Muscle of leg (tissue), 11 donors: Measurements from ENCODE around the gene ADGRL1. TPM values are rescaled to one million over a fixed set of nuclear protein-coding genes. Genes with fewer than 3 reads are reported as not detected.
A peak's percentile ranks its signal among the peaks of the same experiment; 100 is the strongest.

ENCODE experiments used
- DNase-seq: peaks from one replicate; pipeline ENCODE4 v3.0.0; 2013
- H3K27ac ChIP-seq: one replicate; pipeline ENCODE4 v1.5.1; 2013; ENCODE audit warnings: mild to moderate bottlenecking, low read length, control low read depth
- H3K27me3 ChIP-seq: one replicate; pipeline ENCODE4 v1.6.1; 2013; ENCODE audit warnings: low read length; ENCODE audit not compliant: control insufficient read depth, insufficient read depth
- H3K36me3 ChIP-seq: one replicate; pipeline ENCODE4 v1.6.1; 2013; ENCODE audit warnings: low read length; ENCODE audit not compliant: control insufficient read depth, insufficient read depth
- H3K4me1 ChIP-seq: one replicate; pipeline ENCODE4 v1.6.1; 2013; ENCODE audit warnings: low read length; ENCODE audit not compliant: control insufficient read depth, insufficient read depth
- H3K4me3 ChIP-seq: one replicate; pipeline ENCODE4 v1.5.1; 2013; ENCODE audit warnings: low read length, control low read depth
- H3K9me3 ChIP-seq: replicated peaks from 2 replicates; pipeline ENCODE4 v1.6.1; 2013; ENCODE audit warnings: low read depth, low read length; ENCODE audit not compliant: control insufficient read depth
- WGBS: methylation state at CpG from one replicate; pipeline ENCODE4 v1.1.5; 2013; ENCODE audit warnings: missing lambda C conversion rate; ENCODE audit not compliant: insufficient coverage; 5-methylcytosine and 5-hydroxymethylcytosine counted together
- polyA plus RNA-seq, 8 donors: library from polyadenylated mRNA; unstranded; fragments of 120-200 nt; gene quantifications; one replicate each; pipeline versions ENCODE4 v1.2.1 to v1.2.3, GENCODE V29; 2013; ENCODE audit warnings: inconsistent platforms in 1 of 8, low replicate concordance in 1 of 8; ENCODE audit not compliant: insufficient read length in 8 of 8, insufficient read depth in 1 of 8
- total RNA-seq: library from RNA; stranded (reverse); fragments of 120-200 nt; gene quantifications from one replicate; pipeline ENCODE4 v1.2.4, GENCODE V29; 2013

ADGRL1 gene
- total and polyA plus RNA-seq, 9 donors: 7.8 to 28.0 (median 20.9) TPM

DNA sequence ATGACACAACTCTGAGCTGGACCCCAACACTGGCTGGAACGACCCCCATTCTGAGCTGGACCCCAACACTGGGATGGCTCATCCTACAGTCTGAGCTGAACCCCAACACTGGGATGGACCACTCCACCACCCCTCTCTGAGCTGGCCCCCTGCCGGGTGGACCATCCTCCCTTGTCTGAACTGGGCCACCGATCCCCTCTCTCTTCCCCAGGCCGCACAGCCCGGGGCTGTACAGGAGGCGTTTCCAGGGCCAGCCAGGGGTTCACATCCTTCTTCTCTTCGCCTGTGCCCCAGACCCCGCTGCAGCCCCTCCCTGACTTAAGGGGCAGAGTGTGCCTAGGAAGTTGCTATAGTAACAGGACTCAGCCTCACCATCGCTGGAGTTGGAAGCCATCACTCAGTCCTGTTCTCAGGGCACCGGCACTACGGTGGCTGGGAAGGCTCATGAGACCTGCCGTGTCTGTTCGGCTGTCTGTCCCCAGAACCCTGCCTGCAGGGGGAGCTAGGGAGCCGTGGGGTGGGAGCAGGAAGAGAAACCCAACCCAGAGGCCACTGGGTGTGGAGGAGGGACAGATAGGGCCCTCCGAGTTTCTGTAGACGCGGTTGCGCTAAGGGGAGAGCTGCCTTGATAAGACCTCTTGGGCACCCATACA lies 92.1 kb downstream of the ADGRL1 start:
- H3K4me3 ChIP-seq: no peak overlapping the region

DNA sequence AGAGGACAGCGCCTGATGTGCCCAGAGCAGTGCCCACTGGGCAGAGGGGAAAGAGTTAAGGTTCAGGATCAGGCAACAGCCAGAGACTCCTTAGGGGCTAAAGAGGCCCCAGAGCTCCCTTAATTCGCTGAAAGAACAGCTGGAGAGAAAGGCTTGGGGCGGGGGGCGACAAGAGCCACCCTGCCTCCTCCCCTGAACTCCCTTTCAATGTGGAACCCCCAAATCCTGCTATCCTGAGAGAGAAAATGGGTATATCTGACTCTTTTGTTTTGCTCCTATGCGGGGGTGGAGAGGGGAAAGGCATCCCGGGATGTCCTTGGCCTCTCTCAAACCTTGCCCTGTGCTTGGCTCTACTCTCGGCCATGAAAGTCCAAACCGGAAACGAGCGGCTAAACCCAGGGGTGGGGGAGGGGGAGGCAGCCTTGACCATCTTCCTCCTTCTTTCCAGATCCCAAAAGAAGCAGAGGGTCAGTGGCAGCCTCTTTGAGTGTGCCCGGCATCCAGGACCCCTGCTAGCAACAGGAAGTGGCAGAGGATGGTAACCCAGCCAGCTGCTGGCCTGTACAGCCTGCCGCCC lies 93.1 kb downstream of the ADGRL1 start:
- DNase-seq: peak; percentile 67
- H3K4me1 ChIP-seq: peaks cover 65% of the 10 kb centered on the region
- H3K4me3 ChIP-seq: peak overlapping the region; percentile 0
- H3K27me3 ChIP-seq: no peaks in the 10 kb centered on the region
- peak overlapping the region; percentile 90 for H3K27ac ChIP-seq
- no peaks in the 10 kb centered on the region for H3K9me3 ChIP-seq
- peaks cover 21% of the 10 kb centered on the region for H3K36me3 ChIP-seq
- WGBS: 18% methylated on average over 3 of the region's 12 CpGs

More for the DNA sequence above, 92.1 kb downstream of the ADGRL1 start:
- no peak for DNase-seq
- Histone ChIP-seq H3K9me3 (no peaks in the 10 kb centered on the region), H3K27ac (peak overlapping the region; percentile 90), H3K27me3 (no peaks in the 10 kb centered on the region), H3K36me3 (peaks cover 18% of the 10 kb centered on the region), H3K4me1 (peaks cover 67% of the 10 kb centered on the region)
- WGBS: 80% methylated on average over 13 of the region's 18 CpGs

DNA sequence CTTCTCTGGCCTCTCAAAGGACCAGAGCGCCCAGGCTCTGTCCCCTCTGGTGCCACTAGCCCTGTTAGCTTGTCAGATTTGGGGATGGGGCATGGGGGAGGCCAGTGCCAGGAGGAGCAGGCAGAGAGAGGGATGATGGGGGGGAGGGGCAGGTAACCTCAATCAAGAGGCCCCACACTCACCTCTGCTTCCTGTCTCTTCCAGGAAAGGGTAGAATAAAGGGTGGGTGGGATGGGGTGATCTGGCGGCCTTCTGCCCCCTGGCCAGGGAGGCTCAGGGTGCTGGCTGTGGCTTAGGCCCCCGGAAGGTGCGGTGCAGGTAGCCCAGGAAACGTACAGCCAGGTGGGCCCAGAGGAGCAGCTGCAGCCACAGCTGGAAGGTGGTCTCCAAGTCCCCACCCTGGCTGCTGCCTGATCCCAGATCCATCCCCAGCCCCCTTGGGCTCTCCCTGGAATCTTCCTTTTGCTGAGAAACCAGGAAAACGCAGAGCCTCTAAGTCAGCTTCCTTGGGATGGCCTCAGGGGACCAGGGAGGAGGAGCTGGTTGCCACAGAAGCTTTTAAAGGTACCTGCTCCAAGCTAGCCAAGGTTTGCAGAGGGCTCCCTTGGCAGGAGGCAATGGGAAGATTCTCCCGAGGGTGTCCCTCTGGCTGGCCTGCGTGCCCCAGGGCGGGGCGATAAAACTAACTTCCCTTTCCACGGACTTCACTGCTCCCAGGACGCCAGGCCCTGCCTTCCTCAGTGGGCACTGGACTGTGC lies 93.7 kb downstream of the ADGRL1 start:
- Histone ChIP-seq H3K27me3 (no peaks in the 10 kb centered on the region), H3K4me1 (peaks cover 72% of the 10 kb centered on the region), H3K27ac (peak overlapping the region; percentile 90), H3K4me3 (peak overlapping the region; percentile 0), H3K36me3 (peaks cover 28% of the 10 kb centered on the region), H3K9me3 (no peaks in the 10 kb centered on the region)
- DNase-seq: peak; percentile 52
- 41% methylated on average over 6 of the region's 12 CpGs for WGBS

DNA sequence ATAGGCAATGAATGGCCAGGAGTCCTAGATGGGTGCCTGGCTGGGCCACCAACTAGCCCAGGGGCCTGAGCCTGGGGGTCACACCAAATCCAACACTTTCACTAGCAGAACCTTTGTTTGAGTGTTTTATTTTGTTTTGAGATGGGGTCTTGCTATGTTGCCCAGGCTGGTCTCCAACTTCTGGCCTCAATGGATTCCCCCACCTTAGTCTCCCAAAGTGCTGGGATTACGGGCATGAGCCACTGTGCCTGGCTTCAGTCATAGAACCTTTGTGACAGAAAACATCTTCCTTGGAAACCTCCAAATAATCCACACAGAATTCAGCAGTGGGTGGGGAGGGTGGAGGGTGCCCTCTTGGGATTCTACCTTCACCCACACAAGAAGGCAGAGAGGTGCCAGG lies 94.5 kb downstream of the ADGRL1 start:
- Histone ChIP-seq H3K4me3 (no peak overlapping the region), H3K4me1 (peaks cover 75% of the 10 kb centered on the region), H3K27ac (no peak overlapping the region), H3K36me3 (peaks cover 35% of the 10 kb centered on the region), H3K27me3 (no peaks in the 10 kb centered on the region), H3K9me3 (no peaks in the 10 kb centered on the region)
- no CpG with 5 or more reads among the region's 1 CpG for WGBS
- no peak for DNase-seq

GRCh38 chr19:14110650-14111049 lies 95.3 kb downstream of the ADGRL1 start:
- WGBS: 100% methylated on average over 1 of the region's 2 CpGs
- Histone ChIP-seq H3K4me1 (peaks cover 68% of the 10 kb centered on the region), H3K27me3 (no peaks in the 10 kb centered on the region), H3K36me3 (peaks cover 39% of the 10 kb centered on the region), H3K9me3 (no peaks in the 10 kb centered on the region), H3K27ac (no peak overlapping the region), H3K4me3 (no peak overlapping the region)
- no peak for DNase-seq

- peak overlapping the region; percentile 86 for H3K27ac ChIP-seq
- 57% methylated on average over 18 of the region's 23 CpGs for WGBS
- peak; percentile 73 for DNase-seq
- no peaks in the 10 kb centered on the region for H3K9me3 ChIP-seq
- H3K4me3 ChIP-seq: no peak overlapping the region
- peaks cover 45% of the 10 kb centered on the region for H3K36me3 ChIP-seq
- no peaks in the 10 kb centered on the region for H3K27me3 ChIP-seq
- peaks cover 47% of the 10 kb centered on the region for H3K4me1 ChIP-seq
Observed at GRCh38 chr19:14107581-14108461, 98.1 kb downstream of the ADGRL1 start.

- H3K36me3 ChIP-seq: peaks cover 55% of the 10 kb centered on the region
- DNase-seq: peak; percentile 58
- peaks cover 41% of the 10 kb centered on the region for H3K4me1 ChIP-seq
Observed at GRCh38 chr19:14106840-14107239, 99.1 kb downstream of the ADGRL1 start.

GRCh38 chr19:14105680-14106079 lies 100.3 kb downstream of the ADGRL1 start:
- no peak for DNase-seq
- H3K27me3 ChIP-seq: no peaks in the 10 kb centered on the region
- no peak overlapping the region for H3K4me3 ChIP-seq
- H3K27ac ChIP-seq: no peak overlapping the region
- H3K36me3 ChIP-seq: peaks cover 60% of the 10 kb centered on the region
- 65% methylated on average over 4 of the region's 8 CpGs for WGBS
- peaks cover 32% of the 10 kb centered on the region for H3K4me1 ChIP-seq
- no peaks in the 10 kb centered on the region for H3K9me3 ChIP-seq

More at GRCh38 chr19:14106840-14107239, 99.1 kb downstream of the ADGRL1 start:
- H3K27ac ChIP-seq: peak overlapping the region; percentile 86
- H3K4me3 ChIP-seq: no peak overlapping the region
- WGBS: 86% methylated on average over 12 of the region's 16 CpGs
- no peaks in the 10 kb centered on the region for H3K9me3 ChIP-seq
- no peaks in the 10 kb centered on the region for H3K27me3 ChIP-seq

DNA sequence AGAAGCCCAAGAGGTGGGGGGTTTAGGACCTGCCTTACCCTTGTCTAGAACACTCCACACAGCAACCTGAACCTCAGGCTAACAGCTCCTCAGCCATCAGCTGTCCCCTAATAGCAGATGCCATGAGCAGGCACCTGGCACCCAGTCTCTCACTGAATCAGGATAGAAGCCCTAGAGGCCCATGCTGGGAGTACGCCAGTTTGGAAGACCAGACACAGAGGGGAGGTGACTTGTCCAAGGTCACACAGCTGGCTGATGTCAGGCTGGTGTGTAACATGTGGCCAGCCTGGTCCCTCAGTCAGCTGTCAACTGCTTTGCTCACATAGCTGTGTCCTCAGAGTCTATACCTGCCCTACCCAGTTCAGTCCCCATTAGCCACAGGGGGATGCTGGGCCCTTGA lies 102.7 kb downstream of the ADGRL1 start:
- peak; percentile 25 for DNase-seq
- Histone ChIP-seq H3K4me3 (no peak overlapping the region), H3K27ac (no peak overlapping the region), H3K9me3 (no peaks in the 10 kb centered on the region), H3K27me3 (no peaks in the 10 kb centered on the region), H3K36me3 (peaks cover 65% of the 10 kb centered on the region), H3K4me1 (peaks cover 27% of the 10 kb centered on the region)
- WGBS: no CpG with 5 or more reads among the region's 1 CpG
